Eye (tissue), 1 donor: Measurements from ENCODE around the gene UBL4B.

Source experiments
- DNase-seq: peaks from one replicate; pipeline ENCODE4 v3.0.0-alpha.2; 2015

The UBL4B gene

DNA sequence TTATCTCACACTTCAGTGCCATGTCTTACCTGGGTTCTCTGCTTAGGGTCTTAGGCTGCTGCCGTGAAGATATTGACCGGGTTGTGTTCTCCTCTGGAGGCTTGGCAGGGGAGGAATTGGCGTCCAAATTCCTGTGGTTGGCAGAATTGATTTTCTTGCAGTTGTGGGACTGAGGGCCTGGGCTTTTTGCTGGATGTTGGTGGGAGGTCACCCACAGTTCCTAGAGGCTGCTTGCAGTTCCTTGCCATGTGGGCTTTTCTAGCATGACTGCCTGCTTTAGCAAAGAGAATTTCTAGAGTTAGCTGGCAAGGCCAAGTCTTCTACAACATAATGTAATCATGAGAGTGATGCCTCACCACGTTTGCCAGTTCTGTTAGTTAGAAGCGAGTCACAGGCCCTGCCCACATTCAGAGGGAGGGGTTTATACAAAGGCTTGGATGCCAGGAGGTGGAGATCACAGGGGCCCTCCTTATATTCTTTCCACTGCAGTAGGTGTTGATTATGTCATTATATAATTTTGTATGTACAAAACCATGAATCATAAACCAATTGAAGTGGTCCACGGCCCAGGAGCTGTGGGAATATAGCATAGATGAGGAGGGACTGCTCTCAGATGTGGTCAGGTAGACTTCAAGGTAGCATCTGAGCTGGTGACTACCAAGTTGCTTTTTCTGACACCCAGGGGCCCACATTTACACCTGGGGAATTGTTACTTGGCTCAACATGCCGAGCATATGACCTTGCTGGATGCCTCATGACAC, 6.6 kb downstream of the UBL4B start:
- no peak for DNase-seq

- DNase-seq: no peak
These were observed 7.6 kb downstream of the UBL4B start for GRCh38 chr1:110119843-110120242.

GRCh38 chr1:110120960-110121561, 8.8 kb downstream of the UBL4B start:
- DNase-seq: no peak

GRCh38 chr1:110123224-110123623, 11.0 kb downstream of the UBL4B start:
- DNase-seq: no peak

DNA sequence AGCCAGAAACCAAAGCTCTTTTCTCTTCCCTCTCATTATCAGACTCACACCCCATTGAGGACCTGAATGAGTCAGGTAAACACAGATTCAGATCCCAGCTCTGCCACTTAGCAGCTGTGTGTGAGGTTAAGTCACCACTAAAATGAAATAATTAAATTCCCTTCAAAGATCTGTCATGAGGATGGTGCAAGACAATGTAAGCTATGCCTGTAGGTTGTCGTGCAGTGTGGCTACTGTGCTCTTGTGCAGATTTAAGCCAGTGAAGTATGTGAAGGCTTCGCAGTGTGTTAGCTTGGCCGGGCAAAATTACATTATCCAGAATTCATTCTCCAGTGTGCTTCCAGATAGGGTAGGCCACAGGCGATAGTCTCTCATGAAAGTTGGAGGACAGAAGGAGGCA, 13.6 kb downstream of the UBL4B start:
- DNase-seq: no peak

- DNase-seq: no peak
These were observed 17.9 kb downstream of the UBL4B start for GRCh38 chr1:110130113-110130591.

- DNase-seq: no peak
These were observed 18.7 kb downstream of the UBL4B start for GRCh38 chr1:110130989-110131388.

DNA sequence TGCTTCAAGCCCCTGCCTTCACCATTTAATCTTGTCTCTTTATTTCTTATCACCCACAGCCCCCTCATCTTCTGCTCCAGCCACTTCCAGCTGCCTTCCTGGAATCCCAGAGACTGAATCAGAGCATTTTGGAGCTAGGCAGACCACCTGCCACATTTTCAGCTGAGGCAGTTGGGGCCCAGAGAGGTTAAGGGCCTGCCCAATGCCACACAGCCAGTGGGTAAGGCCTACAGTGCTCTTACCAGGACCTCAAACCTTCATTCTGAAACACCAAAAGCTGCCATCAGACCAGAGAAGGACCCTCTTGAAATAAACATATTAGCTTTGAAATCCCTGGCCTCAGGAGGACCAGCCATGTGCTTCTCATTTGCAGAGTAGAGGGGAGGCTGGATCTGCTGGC, 20.4 kb downstream of the UBL4B start:
- no peak for DNase-seq

GRCh38 chr1:110133436-110133835, 21.2 kb downstream of the UBL4B start:
- DNase-seq: no peak

GRCh38 chr1:110134050-110134595, 21.9 kb downstream of the UBL4B start:
- DNase-seq: no peak

DNA sequence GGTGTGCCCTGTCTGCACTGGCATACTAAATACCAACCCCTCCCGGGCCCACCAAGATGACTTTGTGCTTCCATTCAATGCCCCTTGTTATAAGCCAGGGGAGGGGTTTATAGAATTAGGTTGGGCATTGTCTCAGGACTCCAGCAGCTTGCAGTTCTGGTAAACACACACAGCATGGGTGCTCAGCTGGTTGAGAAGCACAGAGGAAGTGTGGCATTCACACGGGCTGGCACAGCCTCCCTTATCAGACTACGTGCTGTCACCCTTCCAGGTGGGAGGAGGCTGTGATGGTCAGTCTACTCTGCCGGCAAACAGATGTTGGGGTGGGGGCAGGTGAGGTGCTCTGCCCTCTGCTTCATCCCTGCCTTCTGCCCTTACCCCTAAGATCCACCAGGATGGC, 23.0 kb downstream of the UBL4B start:
- DNase-seq: no peak

DNA sequence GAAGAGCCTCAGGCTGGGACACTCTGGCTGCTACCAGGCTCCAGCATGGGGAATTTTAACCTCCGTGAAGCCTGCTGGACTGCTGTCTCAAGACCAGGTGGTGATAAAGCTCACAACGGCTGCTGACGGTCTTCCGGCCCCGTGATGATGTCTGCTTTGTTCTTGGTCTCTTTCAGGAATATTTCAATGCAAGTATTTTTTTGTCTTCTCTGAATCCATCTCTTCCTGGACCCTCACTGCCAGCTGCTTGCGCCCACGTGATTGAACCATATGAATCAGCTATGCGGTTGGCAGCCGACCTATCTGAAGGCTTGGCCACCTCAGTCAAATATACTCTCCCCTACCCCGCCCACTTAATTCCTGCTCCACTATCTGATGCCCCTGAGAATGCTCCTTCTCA, 23.4 kb downstream of the UBL4B start:
- no peak for DNase-seq

DNA sequence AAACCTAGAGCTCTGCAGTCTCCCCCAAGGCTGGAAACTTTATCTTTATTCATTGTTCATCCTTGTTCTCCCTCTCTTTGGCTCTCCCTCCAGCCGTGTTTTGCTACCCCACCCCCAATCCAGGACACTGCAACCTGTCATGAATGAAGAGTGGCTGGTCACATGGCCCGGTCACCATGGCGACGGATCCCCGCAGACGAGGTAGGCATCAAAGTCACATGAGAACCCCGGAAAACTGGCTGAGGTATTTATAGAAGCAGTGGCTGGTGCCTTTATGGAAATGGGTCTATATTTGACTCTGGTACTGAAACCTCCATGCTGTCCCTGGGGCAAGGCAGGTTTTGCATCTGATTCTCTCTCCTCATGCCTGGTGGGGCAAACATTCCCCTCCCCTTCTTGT, 24.7 kb downstream of the UBL4B start:
- DNase-seq: peak; percentile 89

GRCh38 chr1:110138956-110139355, 26.7 kb downstream of the UBL4B start:
- DNase-seq: no peak

DNA sequence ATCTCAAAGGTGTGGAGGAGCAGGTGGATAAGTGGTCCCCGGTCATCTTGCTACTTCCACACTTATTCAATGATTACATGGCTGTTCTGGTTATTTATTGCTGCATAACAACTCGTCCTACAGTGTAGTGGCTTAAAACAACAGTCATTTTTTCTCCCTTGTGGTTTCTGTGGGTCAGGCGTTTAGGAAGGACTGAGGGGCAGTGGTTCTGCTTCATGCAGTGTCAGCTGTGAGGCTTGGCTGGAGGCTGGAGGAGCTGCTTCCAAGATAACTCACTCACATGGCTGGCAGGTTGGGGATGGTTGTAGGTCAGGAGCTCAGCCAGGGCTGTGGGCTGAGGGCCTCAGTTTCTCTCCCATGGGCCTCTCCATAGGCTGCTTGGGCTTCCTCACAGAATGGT, 32.1 kb downstream of the UBL4B start:
- no peak for DNase-seq

- no peak for DNase-seq
These were observed 36.7 kb downstream of the UBL4B start for GRCh38 chr1:110148961-110149360.

GRCh38 chr1:110150330-110151174, 38.3 kb downstream of the UBL4B start, which contains the start of gene SLC6A17:
Gene SLC6A17 (plus strand): TSS chr1:110150494. CDS start chr1:110166930, 16,436 bp downstream.
- DNase-seq: peak; percentile 65

DNA sequence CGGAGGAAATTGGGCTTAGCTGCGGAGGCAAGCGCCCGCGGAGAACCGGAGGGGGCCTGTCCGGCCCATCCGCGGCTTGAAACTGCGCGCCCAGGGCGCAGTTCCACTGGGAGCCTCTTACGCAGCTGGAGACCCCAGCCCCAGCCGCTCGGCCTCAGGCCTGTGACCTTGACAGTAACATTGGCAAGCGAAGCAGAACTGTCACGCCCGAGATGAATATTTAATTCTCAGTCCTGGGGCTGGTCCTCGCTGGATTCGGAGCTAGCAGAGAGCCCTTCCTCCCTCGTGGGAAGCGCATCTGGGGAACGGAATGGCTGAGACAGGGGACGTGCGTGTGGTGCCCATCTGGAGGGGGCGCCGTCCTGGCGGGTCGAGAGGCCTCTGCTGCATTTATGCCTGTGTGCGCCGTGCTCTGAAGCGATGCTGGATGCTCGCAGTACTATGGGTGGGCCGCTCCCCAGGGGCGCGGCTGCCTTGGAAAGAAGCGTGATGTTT, 39.0 kb downstream of the UBL4B start:
- DNase-seq: peak; percentile 65

- DNase-seq: no peak
These were observed 40.0 kb downstream of the UBL4B start for GRCh38 chr1:110152133-110152785.

DNA sequence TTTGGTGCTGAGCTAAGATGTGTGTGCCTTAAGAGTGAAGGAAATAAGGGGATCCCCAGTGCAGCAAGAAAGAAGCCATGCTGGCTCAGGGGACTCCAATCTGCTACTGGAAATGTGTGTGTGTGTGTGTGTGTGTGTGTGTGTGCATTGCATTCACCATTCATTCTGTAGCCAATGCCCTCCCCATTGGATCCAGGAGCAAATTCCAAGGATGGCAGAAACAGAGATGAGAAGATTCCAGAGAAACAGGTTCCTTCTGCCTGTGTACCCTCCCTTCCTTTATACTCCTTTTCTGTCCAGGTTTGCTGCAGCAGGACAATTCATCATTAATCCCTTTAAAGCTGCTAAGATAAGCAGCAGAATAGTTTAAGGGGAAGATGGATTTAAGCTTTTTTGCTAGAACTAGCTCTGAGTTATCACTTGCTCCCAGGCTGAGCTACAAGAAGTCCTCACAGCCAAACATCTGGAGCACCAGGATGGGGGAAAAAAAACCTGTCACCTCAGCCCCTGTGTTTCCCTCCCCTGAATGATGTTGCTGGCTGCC, 41.2 kb downstream of the UBL4B start:
- DNase-seq: no peak

GRCh38 chr1:110155878-110156522, 43.8 kb downstream of the UBL4B start:
- peak; percentile 86 for DNase-seq

DNA sequence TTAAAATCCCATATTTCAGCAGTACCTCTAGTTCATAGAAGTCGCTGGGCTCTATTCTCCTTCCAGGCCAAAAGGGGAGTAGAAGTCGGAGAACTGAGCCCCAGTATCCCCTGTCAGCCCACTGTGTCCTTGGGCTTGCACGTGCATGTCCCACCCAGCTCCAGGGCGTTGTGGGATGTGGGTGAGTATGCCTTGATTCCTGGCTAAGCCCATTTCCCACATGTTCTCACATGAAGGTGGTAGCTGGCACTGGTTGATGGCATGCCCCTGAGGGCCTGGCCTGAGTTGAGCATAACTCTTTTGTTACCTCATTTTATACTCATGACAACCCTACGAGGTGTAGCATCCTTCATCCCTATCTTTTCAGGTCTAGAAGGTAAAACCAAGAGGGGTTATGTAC, 46.0 kb downstream of the UBL4B start:
- DNase-seq: no peak
